Nephron (organoid): Measurements from ENCODE around the gene ACTRT2.

Experiments used
- H3K27ac Mint-ChIP-seq, 3 experiments: 2 replicates each; pipeline ENCODE4 v1.8.0; 2020; ENCODE audit warnings: mixed read lengths in 3 of 3, mild to moderate bottlenecking in 2 of 3, moderate library complexity in 1 of 3
- H3K27me3 Mint-ChIP-seq: 2 replicates; pipeline ENCODE4 v1.8.0; 2021; ENCODE audit warnings: low read depth, mild to moderate bottlenecking, moderate library complexity, mixed read lengths
- H3K36me3 Mint-ChIP-seq: 2 replicates; pipeline ENCODE4 v1.8.0; 2020; ENCODE audit warnings: low read depth, mixed read lengths
- H3K4me1 Mint-ChIP-seq: 2 replicates; pipeline ENCODE4 v1.8.0; 2020; ENCODE audit warnings: mixed read lengths
- H3K4me3 Mint-ChIP-seq, 3 experiments: 2 replicates each; pipeline ENCODE4 v1.8.0; 2020; ENCODE audit warnings: mild to moderate bottlenecking in 3 of 3, mixed read lengths in 3 of 3, moderate library complexity in 2 of 3
- H3K9me3 Mint-ChIP-seq: 2 replicates; pipeline ENCODE4 v1.8.0; 2020; ENCODE audit warnings: mixed read lengths
- CTCF ChIP-seq, 3 experiments: fragments of 200-600 bp; sonication (generic); IDR thresholded peaks; one replicate each; pipeline ENCODE4 v1.5.0; 2021; ENCODE audit warnings: antibody characterized with exemption in 3 of 3; ENCODE audit not compliant: unreplicated experiment in 3 of 3

The ACTRT2 gene

GRCh38 chr1:3032371-3033039 lies 11.2 kb downstream of the ACTRT2 start:
- H3K4me3 Mint-ChIP-seq = no peak overlapping the region
- peaks cover 7% of the 10 kb centered on the region for H3K4me1 Mint-ChIP-seq
- no peaks in the 10 kb centered on the region for H3K36me3 Mint-ChIP-seq
- TF ChIP-seq CTCF (IDR thresholded peaks at IDR 0.05; ENCODE audit: unreplicated experiment in 3 of 3) = no peak
- H3K27me3 Mint-ChIP-seq = peaks cover 46% of the 10 kb centered on the region
- no peak overlapping the region for H3K27ac Mint-ChIP-seq
- no peaks in the 10 kb centered on the region for H3K9me3 Mint-ChIP-seq

GRCh38 chr1:3033040-3033789 lies 11.9 kb downstream of the ACTRT2 start:
- Mint-ChIP-seq H3K36me3 (no peaks in the 10 kb centered on the region), H3K27me3 (peaks cover 53% of the 10 kb centered on the region), H3K4me1 (peaks cover 7% of the 10 kb centered on the region), H3K9me3 (no peaks in the 10 kb centered on the region), H3K27ac (no peak overlapping the region), H3K4me3 (no peak overlapping the region)
- TF ChIP-seq CTCF (IDR thresholded peaks at IDR 0.05; ENCODE audit: unreplicated experiment in 3 of 3) = no peak

- no peak overlapping the region for H3K27ac Mint-ChIP-seq
- H3K4me1 Mint-ChIP-seq = peaks cover 7% of the 10 kb centered on the region
Observed at GRCh38 chr1:3033790-3034090, 12.5 kb downstream of the ACTRT2 start.

GRCh38 chr1:3034162-3034561 lies 12.9 kb downstream of the ACTRT2 start:
- Mint-ChIP-seq H3K27ac (no peak overlapping the region), H3K36me3 (no peaks in the 10 kb centered on the region), H3K4me1 (peaks cover 7% of the 10 kb centered on the region), H3K27me3 (peaks cover 54% of the 10 kb centered on the region), H3K4me3 (no peak overlapping the region), H3K9me3 (no peaks in the 10 kb centered on the region)
- TF ChIP-seq CTCF (IDR thresholded peaks at IDR 0.05; ENCODE audit: unreplicated experiment in 3 of 3) = no peak

More at GRCh38 chr1:3033790-3034090, 12.5 kb downstream of the ACTRT2 start:
- Mint-ChIP-seq H3K27me3 (peaks cover 54% of the 10 kb centered on the region), H3K9me3 (no peaks in the 10 kb centered on the region), H3K36me3 (no peaks in the 10 kb centered on the region), H3K4me3 (no peak overlapping the region)
- no peak for TF ChIP-seq CTCF (IDR thresholded peaks at IDR 0.05; ENCODE audit: unreplicated experiment in 3 of 3)

- Mint-ChIP-seq H3K4me1 (peaks cover 7% of the 10 kb centered on the region), H3K27me3 (peaks cover 48% of the 10 kb centered on the region), H3K36me3 (no peaks in the 10 kb centered on the region), H3K9me3 (no peaks in the 10 kb centered on the region), H3K4me3 (no peak overlapping the region), H3K27ac (no peak overlapping the region)
- no peak for TF ChIP-seq CTCF (IDR thresholded peaks at IDR 0.05; ENCODE audit: unreplicated experiment in 3 of 3)
Observed at GRCh38 chr1:3034728-3035562, 13.7 kb downstream of the ACTRT2 start.
